HG03108 (cell line): ENCODE results near the gene RPEL1.
"Not testable (repeated sequence)": the region's sequence is repeated elsewhere in the genome, so short reads cannot be mapped to it uniquely, and the experiment has no call there.

Experiments
- ATAC-seq: cut with Tn5 transposase; IDR thresholded peaks from one replicate; pipeline ENCODE4 v1.9.1; 2021; ENCODE audit warnings: moderate library complexity; ENCODE audit not compliant: unreplicated experiment

The RPEL1 gene

DNA sequence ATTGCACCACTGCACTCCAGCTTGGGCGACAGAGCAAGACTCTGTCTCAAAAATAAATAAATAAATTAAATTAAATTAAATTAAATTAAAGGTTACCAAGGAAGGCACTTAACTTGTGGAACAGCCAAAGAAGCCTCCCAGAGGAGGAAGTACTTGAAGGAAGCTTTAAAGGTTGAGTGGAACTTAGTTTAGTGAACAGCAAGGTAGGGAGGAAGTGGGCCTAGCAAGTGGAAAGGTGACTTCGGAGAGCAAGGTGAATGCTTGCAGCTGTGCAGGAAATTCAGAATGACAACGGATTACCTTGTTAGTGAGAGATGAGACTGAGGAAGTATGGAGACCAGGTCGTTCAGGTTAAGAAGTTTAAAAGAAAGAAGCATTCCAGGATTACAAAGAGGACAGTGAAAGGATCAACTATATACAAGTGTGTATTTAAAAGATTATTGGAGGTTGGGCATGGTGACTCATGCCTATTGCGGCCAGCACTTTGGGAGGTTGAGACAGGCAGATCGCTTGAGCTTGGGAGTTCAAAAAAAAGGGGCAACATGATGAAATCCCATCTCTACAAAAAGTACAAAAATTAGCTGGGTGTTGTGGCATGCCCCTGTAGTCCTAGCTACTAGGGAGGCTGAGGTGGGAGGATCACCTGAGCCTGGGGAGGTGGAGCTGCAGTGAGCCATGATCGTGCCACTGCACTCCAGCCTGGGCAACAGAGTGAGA, 12.8 kb upstream of the RPEL1 start:
- ATAC-seq = no peak

DNA sequence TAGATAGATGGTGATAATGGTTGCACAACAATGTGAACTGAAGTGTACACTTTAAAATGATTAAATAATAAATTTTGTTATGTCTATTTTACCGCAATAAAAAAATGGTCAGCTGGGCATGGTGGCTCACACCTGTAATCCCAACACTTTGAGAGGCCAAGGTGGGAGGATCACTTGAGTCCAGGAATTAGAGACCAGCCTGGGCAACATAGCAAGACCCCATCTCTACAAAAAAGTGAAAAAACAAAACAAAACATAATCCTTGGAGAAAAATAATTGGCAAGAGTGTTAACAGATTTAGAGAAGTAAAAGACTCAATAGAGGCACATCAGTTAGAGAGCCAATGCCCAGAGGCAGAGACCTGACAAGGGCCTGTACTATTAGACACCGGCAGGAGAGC, 9.9 kb upstream of the RPEL1 start:
- ATAC-seq = no peak

DNA sequence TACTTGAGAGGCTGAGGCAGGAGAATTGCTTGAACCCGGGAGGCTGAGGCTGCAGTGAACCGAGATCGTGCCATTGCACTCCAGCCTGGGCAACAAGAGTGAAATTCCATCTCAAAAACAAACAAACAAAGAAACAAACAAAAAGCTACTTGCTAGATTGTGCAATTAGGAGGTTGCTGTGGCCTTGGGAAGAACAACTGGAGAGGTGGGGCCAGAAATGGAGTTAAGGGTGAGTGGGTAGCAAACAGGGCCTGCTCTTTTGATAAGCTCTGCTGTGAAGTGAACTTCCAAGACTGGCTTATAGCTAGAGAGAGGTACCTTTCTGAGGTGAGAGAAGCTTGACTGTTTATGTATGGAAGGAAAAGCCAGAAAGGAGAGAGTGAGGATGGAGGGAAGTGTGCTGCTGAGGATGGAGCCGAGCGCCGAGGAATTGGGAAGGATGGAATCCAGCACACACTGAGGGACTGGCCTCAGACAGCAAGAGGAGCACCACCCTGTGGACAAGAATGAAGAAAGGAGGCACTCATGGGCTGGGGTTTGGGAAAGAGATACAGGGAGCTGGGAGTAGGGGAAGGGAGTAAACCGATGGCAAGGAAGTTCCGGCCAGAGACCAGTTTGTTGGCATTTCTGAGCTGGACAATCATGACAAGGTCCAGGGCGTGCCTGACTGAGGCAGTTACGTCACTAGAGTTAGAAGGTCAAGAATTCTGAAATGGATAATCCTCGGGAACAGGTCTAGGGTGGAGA, 7.0 kb upstream of the RPEL1 start:
- no peak for ATAC-seq

DNA sequence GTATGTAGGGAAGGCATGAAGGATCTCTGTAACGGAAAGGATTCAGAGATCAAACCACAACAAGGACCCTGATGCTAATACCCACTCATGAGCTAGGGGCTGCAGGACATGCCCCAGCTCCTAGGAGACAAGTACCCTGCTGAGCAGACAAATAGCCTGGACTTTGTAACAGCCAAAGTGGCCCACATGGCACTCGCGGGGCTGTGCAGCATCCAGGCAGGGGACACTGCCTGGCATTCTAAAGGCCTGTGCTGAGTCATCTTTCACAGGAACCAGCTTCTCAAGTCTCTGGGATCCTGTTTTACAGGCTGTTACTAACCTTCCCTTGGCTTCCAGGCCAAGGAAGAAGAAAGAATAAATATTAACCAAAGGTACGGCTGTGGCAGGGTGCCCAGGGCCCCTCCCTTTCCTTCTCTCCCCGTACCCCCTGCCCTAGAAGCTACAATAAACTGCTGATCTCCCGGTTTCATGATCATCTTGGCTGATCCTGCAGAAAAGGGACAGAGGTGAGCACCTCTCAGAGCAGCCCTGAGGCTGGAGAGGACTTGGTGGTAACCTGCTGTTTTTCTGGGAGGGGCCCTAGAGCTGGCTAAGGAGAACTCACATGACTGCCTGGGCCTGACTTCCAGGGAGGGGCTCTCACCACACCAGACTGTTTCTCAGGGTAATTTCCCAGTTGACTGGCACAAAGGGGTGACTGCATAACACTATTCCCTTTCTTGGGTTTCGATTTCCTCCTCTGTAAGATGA, 4.2 kb upstream of the RPEL1 start:
- ATAC-seq = no peak

DNA sequence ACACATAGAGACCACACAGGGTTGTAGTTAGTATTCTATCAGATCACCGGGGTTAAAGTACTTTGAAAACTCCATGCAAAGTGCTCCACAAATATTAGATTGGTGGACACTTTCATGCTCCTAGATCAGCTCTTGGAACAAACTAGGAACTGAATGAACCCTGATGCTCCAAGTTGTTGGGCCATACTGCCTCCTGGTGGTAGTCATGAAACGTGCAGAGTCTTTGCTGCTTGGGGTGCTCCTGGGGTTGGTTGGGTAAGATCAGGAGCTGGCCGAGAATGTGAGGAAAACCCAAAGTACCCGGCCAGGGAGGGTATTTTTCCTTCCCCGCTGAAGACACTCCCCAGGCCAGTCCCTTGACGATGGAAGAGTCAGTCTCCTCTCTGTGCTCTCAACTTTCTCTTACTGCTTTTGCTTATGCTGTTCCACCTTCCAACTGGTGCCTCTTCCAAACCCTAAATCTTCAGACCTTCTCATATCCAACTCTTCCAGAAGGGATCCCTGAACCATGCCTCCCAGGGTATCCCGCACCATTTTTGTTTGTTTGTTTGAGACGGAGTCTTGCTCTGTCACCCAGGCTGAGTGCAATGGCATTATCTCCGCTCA, 918 bp upstream of the RPEL1 start:
- ATAC-seq = no peak

DNA sequence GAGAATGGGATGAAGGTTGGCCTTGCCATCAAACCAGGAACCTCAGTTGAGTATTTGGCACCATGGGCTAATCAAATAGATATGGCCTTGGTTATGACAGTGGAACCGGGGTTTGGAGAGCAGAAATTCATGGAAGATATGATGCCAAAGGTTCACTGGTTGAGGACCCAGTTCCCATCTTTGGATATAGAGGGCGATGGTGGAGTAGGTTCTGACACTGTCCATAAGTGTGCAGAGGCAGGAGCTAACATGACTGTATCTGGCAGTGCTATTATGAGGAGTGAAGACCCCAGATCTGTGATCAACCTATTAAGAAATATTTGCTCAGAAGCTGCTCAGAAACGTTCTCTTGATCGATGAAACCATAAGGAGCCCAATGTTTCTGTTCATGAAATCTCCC, 637 bp downstream of the RPEL1 start:
- no peak for ATAC-seq

DNA sequence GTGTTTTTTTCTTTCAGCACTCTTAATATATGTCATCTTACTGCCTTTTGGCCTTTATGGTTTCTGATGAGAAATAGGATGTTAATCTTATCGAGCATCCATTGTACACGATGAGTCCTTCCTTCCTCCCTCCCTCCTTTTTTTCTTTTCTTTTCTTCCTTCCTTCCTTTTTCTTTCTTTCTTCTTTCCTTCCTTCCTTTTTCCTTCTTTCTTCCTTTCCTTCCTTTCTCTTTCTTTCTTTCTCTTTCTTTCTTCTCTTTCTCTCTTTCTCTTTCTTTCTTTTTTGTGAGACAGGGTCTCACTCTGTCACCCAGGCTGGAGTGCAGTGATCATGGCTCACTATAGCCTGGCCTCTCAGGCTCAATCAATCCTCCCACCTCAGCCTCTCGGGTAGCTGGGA, 8.4 kb downstream of the RPEL1 start:
- no peak for ATAC-seq

DNA sequence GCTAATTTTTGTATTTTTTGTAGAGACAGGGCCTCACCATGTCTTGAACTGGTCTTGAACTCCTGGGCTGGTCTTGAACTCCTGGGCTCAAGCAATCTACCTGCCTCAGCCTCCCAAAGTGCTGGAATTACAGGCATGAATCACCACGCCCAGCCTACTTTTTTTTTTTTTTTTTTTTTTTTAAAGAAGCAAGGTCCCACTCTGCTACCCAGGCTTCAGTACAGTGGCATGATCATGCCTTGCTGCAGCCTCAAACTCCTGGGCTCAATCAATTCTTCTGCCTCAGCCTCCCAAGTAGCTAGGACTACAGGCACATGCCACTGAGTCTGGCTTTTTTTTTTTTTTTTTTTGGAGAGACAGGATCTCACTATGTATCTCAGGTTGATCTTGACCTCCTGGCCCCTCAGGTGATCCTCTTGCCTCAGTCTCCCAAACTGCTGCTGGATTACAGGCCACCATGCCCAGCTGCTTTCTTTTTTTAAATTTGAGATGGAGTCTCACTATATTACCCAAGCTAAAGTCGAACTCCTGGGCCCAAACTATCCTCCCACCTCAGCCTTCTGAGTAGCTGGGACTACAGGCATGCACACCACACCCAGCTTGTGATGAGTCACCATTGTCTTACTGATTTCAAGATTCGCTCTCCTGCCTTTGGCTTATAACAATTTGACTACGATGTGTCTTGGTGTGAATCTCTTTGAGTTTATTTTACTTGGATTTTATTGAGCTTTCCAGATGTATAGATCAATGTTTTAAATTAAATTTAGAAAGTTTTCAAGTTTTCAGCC, 9.0 kb downstream of the RPEL1 start:
- ATAC-seq = no peak

DNA sequence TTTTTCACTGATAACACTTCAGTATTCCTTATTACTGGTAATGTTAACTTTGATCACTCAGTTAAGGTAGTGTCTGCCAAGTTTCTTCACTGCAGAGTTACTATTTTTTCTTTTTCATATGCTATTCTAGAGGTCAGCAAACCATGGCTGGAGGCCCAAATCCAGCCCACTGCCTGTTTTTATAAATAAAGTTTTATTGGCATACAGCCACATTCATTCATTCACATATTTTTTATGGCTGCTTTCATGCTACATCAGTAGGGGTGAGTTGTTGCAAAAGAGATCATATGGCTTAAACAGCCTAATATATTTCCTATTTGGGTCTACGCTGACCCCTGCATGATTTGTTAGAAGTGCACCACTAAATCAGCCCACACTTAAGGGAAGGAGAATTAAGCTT, 10.9 kb downstream of the RPEL1 start:
- ATAC-seq = no peak

DNA sequence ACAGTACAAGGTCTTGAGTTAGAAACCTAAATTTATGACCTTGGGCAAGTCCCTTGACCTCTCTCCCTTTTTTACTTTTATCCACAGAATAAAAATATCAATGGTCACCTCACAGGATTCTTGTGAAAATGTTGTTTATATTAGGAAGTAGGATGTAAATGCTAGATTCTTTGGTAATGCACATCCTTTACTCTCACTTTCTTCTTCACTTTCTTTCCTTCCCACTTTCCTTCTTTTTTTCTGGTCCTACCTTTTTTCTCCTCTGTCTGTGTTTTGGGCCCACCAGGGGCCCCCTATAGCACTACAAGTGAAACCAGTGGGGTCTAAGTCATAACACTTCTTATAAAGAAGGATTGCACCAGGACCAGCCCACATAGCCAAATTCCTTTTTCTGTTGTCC, 12.1 kb downstream of the RPEL1 start:
- ATAC-seq = no peak

DNA sequence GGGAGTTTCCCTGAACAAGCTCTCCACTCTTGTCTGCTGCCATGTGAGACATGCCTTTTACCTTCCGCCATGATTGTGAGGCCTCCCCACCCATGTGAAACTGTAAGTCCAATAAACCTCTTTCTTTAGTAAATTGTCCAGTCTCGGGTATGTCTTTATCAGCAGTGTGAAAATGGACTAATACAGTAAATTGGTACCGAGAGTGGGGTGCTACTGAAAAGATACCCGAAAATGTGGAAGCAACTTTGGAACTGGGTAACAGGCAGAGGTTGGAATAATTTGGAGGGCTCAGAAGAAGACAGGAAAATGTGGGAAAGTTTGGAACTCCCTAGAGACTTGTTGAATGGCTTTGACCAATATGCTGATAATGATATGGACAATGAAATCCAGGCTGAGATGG, 13.2 kb downstream of the RPEL1 start:
- not testable (repeated sequence) for ATAC-seq

DNA sequence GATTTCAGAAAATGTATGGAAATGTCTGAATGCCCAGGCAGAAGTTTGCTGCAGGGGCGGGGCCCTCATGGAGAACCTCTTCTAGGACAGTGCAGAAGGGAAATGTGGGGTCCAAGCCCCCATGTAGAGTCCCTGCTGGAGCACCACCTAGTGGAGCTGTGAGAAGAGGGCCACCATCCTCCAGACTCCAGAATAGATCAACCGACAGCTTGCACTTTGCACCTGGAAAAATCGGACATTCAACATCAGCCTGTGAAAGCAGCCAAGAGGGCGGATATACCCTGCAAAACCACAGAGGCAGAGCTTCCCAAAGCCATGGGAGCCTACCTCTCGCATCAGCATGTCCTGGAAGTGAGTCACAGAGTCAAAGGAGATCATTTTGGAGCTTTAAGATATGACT, 14.3 kb downstream of the RPEL1 start:
- no peak for ATAC-seq

DNA sequence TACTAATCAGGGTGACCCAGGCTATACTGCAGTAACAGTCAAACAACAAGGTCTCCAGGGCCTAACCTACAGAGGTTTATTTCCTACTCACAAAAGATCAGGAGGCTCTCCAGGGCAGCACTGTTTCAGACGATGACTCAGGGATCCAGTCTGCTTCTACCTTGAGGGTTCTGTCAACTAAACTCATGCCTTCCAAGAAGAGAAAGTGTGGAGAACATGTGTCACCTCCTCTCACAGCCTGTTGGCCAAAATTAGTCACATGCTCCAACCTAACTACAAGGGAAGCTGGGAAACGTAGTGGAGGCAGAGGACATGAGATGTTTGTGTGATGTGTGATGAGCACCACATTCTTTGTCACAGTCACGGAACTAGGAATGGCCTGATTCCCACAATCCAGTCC, 16.5 kb downstream of the RPEL1 start:
- ATAC-seq = no peak

DNA sequence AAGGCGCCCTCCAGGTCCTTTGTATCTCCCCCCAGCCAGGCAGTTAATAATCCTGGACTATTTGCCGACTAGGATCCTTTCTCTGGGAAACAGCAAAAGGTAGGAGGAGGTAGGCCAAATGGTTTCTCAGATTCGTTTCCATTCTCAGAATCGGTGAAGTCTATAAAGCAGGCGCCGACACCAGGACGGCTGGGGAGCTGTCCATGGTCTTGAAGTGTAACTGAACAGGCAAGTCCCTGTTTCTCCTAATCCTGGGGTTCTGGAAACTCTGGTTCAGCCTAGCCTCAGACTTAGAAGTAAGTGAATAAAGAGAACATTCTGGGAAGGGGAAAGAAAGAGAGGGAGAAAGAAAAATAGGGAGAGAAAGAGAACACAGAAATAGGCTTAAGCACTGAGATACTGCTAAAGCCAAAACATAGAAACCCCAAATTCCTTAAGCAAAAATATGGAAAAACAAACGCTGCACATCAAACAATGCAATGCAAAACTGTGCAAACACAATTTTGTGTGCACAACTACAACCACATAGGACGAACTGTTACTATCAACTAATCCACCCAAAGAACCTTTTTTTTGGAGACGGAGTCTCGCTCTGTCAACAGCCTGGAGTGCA, 20.1 kb downstream of the RPEL1 start:
- no peak for ATAC-seq

DNA sequence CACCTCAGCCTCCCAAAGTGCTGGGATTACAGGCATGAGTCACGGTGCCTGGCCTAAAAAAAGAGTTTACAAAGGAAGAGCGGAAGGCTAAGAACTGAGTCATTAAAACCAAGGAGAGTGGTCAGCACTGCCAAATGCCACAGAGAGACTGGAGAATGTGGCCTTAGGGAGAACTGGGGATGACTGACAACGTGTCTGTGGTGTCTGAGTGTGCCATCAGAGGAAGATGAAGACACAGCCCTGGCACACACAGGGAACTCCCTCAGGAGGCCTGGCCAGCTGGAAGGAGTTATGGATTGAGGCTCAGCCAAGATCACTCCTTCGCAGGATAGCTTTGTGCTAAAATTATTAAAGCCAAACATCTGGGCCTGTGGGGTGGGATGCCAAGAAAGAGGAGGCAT, 27.4 kb downstream of the RPEL1 start:
- no peak for ATAC-seq

DNA sequence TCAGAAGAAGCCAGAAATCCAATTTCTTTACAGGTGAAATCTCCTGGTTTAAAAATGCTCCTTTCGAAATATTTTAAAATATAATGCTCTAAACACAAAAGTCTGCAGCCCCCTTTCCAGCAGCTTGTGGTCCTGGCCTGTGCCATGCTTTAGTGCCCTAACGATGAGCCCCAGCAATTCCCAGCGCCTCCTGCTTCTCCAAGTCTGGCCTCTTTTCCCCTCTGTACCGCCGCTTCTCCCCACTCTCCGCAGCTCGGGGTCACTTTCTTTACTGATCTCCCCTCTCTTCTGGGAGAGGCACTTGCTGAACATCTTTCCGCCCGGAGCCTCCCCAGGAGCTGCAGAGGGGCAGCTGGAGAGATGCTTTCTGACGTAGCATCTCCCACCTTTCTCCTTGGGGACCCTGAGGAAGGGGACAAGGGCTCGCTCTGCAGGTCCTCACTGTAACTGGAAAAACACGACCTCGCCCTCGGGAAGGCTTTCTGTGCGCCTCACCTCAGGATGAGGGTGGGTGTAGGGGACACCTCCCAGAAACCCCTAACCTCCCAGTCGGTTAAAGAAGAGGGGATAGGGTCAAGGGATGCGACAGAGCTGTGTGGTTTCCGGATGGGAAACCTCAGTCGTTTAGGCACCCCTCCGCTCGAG, 30.7 kb downstream of the RPEL1 start:
- ATAC-seq = no peak

DNA sequence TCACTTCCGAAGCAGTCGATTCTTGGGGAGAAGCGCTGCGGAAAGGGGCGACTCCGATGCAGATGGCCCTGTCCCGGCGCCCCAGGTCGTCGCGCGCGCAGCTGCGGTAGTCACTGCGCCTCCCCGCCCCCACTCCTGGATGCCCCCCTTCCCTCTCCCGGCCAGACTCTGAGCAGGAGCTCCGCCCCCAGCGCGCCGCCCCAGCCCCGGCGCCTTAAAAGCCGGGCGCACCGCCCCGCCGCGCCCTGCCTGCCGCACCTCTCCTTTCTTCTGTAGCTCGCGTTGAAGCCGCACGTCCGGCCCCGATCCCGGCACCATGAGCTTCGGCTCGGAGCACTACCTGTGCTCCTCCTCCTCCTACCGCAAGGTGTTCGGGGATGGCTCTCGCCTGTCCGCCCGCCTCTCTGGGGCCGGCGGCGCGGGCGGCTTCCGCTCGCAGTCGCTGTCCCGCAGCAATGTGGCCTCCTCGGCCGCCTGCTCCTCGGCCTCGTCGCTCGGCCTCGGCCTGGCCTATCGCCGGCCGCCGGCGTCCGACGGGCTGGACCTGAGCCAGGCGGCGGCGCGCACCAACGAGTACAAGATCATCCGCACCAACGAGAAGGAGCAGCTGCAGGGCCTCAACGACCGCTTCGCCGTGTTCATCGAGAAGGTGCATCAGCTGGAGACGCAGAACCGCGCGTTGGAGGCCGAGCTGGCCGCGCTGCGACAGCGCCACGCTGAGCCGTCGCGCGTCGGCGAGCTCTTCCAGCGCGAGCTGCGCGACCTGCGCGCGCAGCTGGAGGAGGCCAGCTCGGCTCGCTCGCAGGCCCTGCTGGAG, 31.4 kb downstream of the RPEL1 start, which contains the start of gene INA:
TSS of gene INA (plus strand) at position 243 of the 817 bp plus-strand sequence. CDS start at position 317, 74 bp downstream.
- no peak for ATAC-seq

DNA sequence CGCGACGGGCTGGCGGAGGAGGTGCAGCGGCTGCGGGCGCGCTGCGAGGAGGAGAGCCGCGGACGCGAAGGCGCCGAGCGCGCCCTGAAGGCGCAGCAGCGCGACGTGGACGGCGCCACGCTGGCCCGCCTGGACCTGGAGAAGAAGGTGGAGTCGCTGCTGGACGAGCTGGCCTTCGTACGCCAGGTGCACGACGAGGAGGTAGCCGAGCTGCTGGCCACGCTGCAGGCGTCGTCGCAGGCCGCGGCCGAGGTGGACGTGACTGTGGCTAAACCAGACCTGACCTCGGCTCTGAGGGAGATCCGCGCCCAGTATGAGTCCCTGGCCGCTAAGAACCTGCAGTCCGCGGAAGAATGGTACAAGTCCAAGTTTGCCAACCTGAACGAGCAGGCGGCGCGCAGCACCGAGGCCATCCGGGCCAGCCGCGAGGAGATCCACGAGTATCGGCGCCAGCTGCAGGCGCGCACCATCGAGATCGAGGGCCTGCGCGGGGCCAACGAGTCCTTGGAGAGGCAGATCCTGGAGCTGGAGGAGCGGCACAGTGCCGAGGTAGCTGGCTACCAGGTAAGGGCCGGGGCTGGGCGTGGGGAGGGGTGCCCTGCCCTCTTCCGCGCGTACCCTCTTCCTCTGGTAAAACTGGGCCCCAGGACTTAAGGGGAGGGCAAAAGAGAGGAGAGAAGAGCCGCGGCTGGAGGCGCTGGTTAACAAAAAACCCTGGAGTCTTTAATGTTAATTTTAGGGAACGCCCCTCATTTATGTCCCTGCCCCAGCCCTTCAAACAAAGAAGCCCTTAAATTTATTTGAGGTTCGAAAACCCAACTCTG, 32.2 kb downstream of the RPEL1 start:
- no peak for ATAC-seq
